GM23338 (cell line): ENCODE results near the gene DOCK3. TPM values are rescaled to one million over a fixed set of nuclear protein-coding genes. Genes with fewer than 3 reads are reported as not detected.

Experiments used
- ATAC-seq: fragments of 200-7000 bp; cut with Tn5 transposase; 3 replicates; pipeline ENCODE4 v1.9.1; 2020
- DNase-seq: peaks from one replicate; pipeline ENCODE4 v3.0.0-alpha.2; 2015; ENCODE audit warnings: low spot score
- H2AFZ ChIP-seq: fragments of 200-600 bp; sonication (generic); 2 replicates; pipeline ENCODE4 v1.8.0; 2016; ENCODE audit warnings: antibody characterized with exemption, mild to moderate bottlenecking, moderate library complexity
- H3F3A ChIP-seq: fragments of 200-600 bp; sonication (generic); replicated peaks from 2 replicates; pipeline ENCODE4 v1.8.0; 2017; ENCODE audit warnings: antibody characterized with exemption, mixed run types, low read depth
- H3K27ac ChIP-seq: fragments of 200-600 bp; sonication (generic); 2 replicates; pipeline ENCODE4 v1.6.1; 2016; ENCODE audit warnings: low read depth
- H3K27me3 ChIP-seq: fragments of 200-600 bp; sonication (generic); 2 replicates; pipeline ENCODE4 v1.8.0; 2016; ENCODE audit warnings: mild to moderate bottlenecking, mixed run types, moderate library complexity; ENCODE audit not compliant: insufficient read depth
- H3K36me3 ChIP-seq: fragments of 200-600 bp; sonication (generic); 2 replicates; pipeline ENCODE4 v1.8.0; 2016; ENCODE audit warnings: mild to moderate bottlenecking; ENCODE audit not compliant: insufficient read depth
- H3K4me1 ChIP-seq: fragments of 200-600 bp; sonication (generic); 2 replicates; pipeline ENCODE4 v1.8.0; 2016; ENCODE audit warnings: mild to moderate bottlenecking, moderate library complexity; ENCODE audit not compliant: insufficient read depth
- H3K4me2 ChIP-seq: fragments of 200-600 bp; sonication (generic); 2 replicates; pipeline ENCODE4 v1.7.1; 2017; ENCODE audit warnings: mixed run types
- H3K4me3 ChIP-seq: fragments of 200-600 bp; sonication (generic); 2 replicates; pipeline ENCODE4 v1.6.1; 2016; ENCODE audit warnings: mixed run types
- H3K79me2 ChIP-seq: fragments of 200-600 bp; sonication (generic); replicated peaks from 2 replicates; pipeline ENCODE4 v1.8.0; 2017; ENCODE audit warnings: mild to moderate bottlenecking; ENCODE audit not compliant: insufficient read depth
- H3K9me2 ChIP-seq: fragments of 200-600 bp; sonication (generic); 2 replicates; pipeline ENCODE4 v1.8.0; 2017; ENCODE audit not compliant: insufficient read depth
- H4K20me1 ChIP-seq: fragments of 200-600 bp; sonication (generic); replicated peaks from 2 replicates; pipeline ENCODE4 v1.8.0; 2017; ENCODE audit warnings: mild to moderate bottlenecking; ENCODE audit not compliant: insufficient read depth
- H3K27ac Mint-ChIP-seq: 2 replicates; pipeline ENCODE4 v1.8.0; 2020; ENCODE audit warnings: inconsistent platforms, mild to moderate bottlenecking, moderate library complexity, mixed read lengths
- H3K27me3 Mint-ChIP-seq: 3 replicates; pipeline ENCODE4 v1.8.0; 2022; ENCODE audit warnings: low read depth, mild to moderate bottlenecking, moderate library complexity, mixed read lengths, inconsistent platforms; ENCODE audit not compliant: insufficient read depth, poor library complexity
- H3K36me3 Mint-ChIP-seq: 3 replicates; pipeline ENCODE4 v1.8.0; 2021; ENCODE audit warnings: low read depth, mild to moderate bottlenecking, inconsistent platforms, moderate library complexity, mixed read lengths
- H3K4me1 Mint-ChIP-seq: 3 replicates; pipeline ENCODE4 v1.8.0; 2020; ENCODE audit warnings: mild to moderate bottlenecking, inconsistent platforms, mixed read lengths
- H3K4me3 Mint-ChIP-seq: 3 replicates; pipeline ENCODE4 v1.8.0; 2021; ENCODE audit warnings: moderate library complexity, mild to moderate bottlenecking, inconsistent platforms, mixed read lengths
- H3K9me3 Mint-ChIP-seq: 3 replicates; pipeline ENCODE4 v1.8.0; 2020; ENCODE audit warnings: moderate library complexity, mild to moderate bottlenecking, inconsistent platforms, mixed read lengths
- JUNB ChIP-seq: IDR thresholded peaks from one replicate; pipeline ENCODE4 v1.6.1; 2016; ENCODE audit warnings: antibody characterized with exemption; ENCODE audit not compliant: unreplicated experiment
- NANOG ChIP-seq: IDR thresholded peaks from 2 replicates; pipeline ENCODE4 v1.6.1; 2016; ENCODE audit warnings: antibody characterized with exemption, borderline replicate concordance
- POLR2AphosphoS5 ChIP-seq: IDR thresholded peaks from 2 replicates; pipeline ENCODE4 v1.6.1; 2016; ENCODE audit warnings: antibody characterized with exemption, low read depth
- REST ChIP-seq: IDR thresholded peaks from one replicate; pipeline ENCODE4 v1.6.1; 2018; ENCODE audit warnings: antibody characterized with exemption; ENCODE audit not compliant: unreplicated experiment
- STAT1 ChIP-seq: IDR thresholded peaks from one replicate; pipeline ENCODE4 v1.6.1; 2016; ENCODE audit warnings: antibody characterized with exemption; ENCODE audit not compliant: unreplicated experiment
- ZNF331 ChIP-seq: fragments of 250-450 bp; sonication (Bioruptor Pico); IDR thresholded peaks from 2 replicates; pipeline ENCODE4 v1.5.0; 2020; ENCODE audit warnings: low read depth, mild to moderate bottlenecking, moderate library complexity
- polyA plus RNA-seq: library from polyadenylated mRNA; unstranded; fragments of >200 nt; fragmentation: Nextera tagmentation; extraction: Ambion mirVana; gene quantifications from 2 replicates; pipeline ENCODE4 v1.2.1, GENCODE V29; 2016
- total RNA-seq: library from RNA; depleted of rRNA; stranded (reverse); fragments of >200 nt; shearing (Covaris generic); gene quantifications from 2 replicates; pipeline ENCODE4 v1.2.3, GENCODE V29; 2014
- TF ChIP-seq, protein P1 (sequence below): IDR thresholded peaks from 2 replicates; pipeline ENCODE4 v1.6.1; 2016; ENCODE audit warnings: antibody characterized with exemption
- TF ChIP-seq, protein P2 (sequence below), 2 experiments: fragments of 200-600 bp in 1 of 2; sonication (generic) in 1 of 2; conservative IDR thresholded peaks; 2 replicates each; pipeline versions ENCODE4 v1.5.1 to v1.6.1; 2016 to 2017; ENCODE audit warnings: antibody characterized with exemption in 2 of 2, low read depth in 2 of 2, mild to moderate bottlenecking in 2 of 2, moderate library complexity in 1 of 2

The DOCK3 gene
- total and polyA plus RNA-seq, 2 experiments from 2014 or later: 2.4 to 5.6 TPM

DNA sequence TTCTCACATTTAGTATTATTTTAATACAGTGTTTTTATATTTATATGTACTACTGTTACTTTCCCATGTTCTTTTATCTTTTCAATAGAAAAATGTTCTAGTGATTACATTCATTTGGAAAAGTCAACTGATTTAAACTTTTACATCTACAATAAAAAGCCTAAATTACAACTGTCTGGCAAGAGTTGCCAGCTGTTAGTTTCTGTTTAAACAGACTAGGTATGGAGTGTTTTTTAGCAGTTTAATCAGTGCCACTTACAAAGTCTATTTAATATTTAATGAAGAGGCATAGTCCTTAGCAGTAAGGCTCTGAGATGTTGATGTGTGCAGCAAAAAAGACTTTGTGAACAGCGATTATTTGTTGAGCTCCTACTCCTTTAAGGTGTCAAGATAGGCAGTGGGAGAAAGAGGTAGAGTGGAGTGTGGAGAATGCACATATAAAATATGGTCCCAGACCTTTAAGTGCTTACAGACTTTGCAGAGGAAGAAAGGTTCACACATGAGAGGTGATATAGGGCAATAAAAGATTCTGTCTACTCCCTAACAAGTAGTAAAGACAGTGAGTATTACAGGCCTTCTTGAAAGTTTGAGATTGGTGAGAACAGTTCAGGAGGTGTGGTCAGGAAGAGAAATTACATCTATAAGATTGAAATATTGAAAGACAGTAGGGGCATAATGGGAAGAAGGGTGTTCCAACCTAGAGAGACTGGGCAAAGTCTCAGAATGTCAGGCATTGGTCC is 320.5 kb downstream of the DOCK3 start:
- Histone ChIP-seq H3K27ac (no peak overlapping the region), H3K9me2 (no peaks in the 10 kb centered on the region), H4K20me1 (no peaks in the 10 kb centered on the region), H3K27me3 (no peaks in the 10 kb centered on the region), H3K79me2 (no peaks in the 10 kb centered on the region), H3K36me3 (no peaks in the 10 kb centered on the region; the same call in none of the 2 replicates), H3K4me1 (peaks cover 3% of the 10 kb centered on the region; the same call in 1 of the 2 replicates), H3K4me3 (no peak overlapping the region), H3F3A (no peaks in the 10 kb centered on the region), H3K4me2 (no peak overlapping the region), H2AFZ (no peak overlapping the region)
- ATAC-seq (no peak), DNase-seq (no peak)
- Mint-ChIP-seq H3K4me3 (no peak overlapping the region), H3K4me1 (peaks cover 5% of the 10 kb centered on the region; the same call in 2 of the 3 replicates), H3K27ac (no peak overlapping the region), H3K27me3 (no peaks in the 10 kb centered on the region), H3K36me3 (no peaks in the 10 kb centered on the region), H3K9me3 (peaks cover 16% of the 10 kb centered on the region)
- TF ChIP-seq ZNF331 (CRISPR knock-in tag): no peak
- TF ChIP-seq JUNB: no peak

DNA sequence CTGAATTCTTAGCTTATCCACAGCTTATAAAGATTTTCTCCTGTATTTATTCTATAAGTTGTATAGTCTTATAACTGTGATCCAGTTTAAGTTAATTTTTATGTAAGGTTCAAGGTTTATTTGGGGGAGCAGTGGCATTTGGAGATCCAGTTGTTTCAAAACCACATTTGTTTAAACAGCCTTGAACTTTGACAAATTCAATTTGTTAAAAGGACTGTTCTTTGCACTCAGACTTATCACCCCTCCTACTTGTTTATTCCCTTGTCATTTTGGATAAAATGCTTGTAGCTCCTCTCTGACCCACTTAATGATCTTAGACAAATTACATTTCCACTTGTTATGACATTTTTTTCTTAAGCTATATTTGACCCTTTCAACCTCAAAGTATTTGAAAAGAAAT is 327.8 kb downstream of the DOCK3 start:
- no peak for DNase-seq
- H3K4me2 ChIP-seq: no peak overlapping the region
- H3F3A ChIP-seq: no peaks in the 10 kb centered on the region
- Mint-ChIP-seq H3K36me3 (no peaks in the 10 kb centered on the region), H3K4me1 (no peaks in the 10 kb centered on the region), H3K9me3 (peaks cover 4% of the 10 kb centered on the region; the same call in 2 of the 3 replicates), H3K27ac (no peak overlapping the region), H3K27me3 (no peaks in the 10 kb centered on the region), H3K4me3 (no peak overlapping the region)
- H3K79me2 ChIP-seq: no peaks in the 10 kb centered on the region
- H3K4me3 ChIP-seq: no peak overlapping the region
- TF ChIP-seq NANOG: no peak
- H3K27me3 ChIP-seq: no peaks in the 10 kb centered on the region
- H3K27ac ChIP-seq: no peak overlapping the region
- H2AFZ ChIP-seq: no peak overlapping the region
- H3K4me1 ChIP-seq: no peaks in the 10 kb centered on the region
- no peak for ATAC-seq
- no peaks in the 10 kb centered on the region for H3K9me2 ChIP-seq
- H3K36me3 ChIP-seq: no peaks in the 10 kb centered on the region
- no peaks in the 10 kb centered on the region for H4K20me1 ChIP-seq

DNA sequence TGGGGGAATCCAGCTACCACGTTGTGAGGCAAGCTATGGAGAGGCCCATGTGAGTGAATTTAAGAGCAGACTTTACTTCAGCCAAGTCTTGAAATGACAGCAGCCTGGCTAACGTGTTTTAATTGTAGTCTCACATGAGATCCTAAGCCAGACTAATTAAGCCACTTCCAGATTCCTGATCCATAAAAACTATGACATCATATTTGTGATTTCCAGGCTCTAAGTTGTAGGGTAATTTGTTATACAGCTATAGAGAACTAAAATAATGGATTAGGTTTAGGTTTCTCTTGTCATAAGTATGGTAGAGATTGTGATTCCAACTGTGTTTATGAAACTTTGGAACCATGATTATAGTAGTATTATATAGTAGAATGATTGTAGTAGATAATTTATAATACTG is 329.5 kb downstream of the DOCK3 start:
- no peaks in the 10 kb centered on the region for H4K20me1 ChIP-seq
- no peaks in the 10 kb centered on the region for H3K4me1 Mint-ChIP-seq
- H3F3A ChIP-seq: no peaks in the 10 kb centered on the region
- H3K4me3 ChIP-seq: no peak overlapping the region
- no peaks in the 10 kb centered on the region for H3K79me2 ChIP-seq
- no peaks in the 10 kb centered on the region for H3K36me3 Mint-ChIP-seq
- DNase-seq (no peak), ATAC-seq (no peak)
- H3K27ac ChIP-seq: no peak overlapping the region
- H3K4me1 ChIP-seq: no peaks in the 10 kb centered on the region
- no peak overlapping the region for H3K4me3 Mint-ChIP-seq
- H3K27ac Mint-ChIP-seq: no peak overlapping the region
- H2AFZ ChIP-seq: no peak overlapping the region
- no peak overlapping the region for H3K4me2 ChIP-seq
- H3K27me3 Mint-ChIP-seq: no peaks in the 10 kb centered on the region
- H3K36me3 ChIP-seq: no peaks in the 10 kb centered on the region
- H3K27me3 ChIP-seq: no peaks in the 10 kb centered on the region
- H3K9me3 Mint-ChIP-seq: peaks cover 9% of the 10 kb centered on the region; the same call in 2 of the 3 replicates
- no peaks in the 10 kb centered on the region for H3K9me2 ChIP-seq
- TF ChIP-seq ZNF331 (CRISPR knock-in tag) (no peak), POLR2AphosphoS5 (no peak), STAT1 (no peak), JUNB (no peak), REST (no peak)
- TF ChIP-seq, protein P1, sequence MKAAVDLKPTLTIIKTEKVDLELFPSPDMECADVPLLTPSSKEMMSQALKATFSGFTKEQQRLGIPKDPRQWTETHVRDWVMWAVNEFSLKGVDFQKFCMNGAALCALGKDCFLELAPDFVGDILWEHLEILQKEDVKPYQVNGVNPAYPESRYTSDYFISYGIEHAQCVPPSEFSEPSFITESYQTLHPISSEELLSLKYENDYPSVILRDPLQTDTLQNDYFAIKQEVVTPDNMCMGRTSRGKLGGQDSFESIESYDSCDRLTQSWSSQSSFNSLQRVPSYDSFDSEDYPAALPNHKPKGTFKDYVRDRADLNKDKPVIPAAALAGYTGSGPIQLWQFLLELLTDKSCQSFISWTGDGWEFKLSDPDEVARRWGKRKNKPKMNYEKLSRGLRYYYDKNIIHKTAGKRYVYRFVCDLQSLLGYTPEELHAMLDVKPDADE: no peak
- TF ChIP-seq, protein P2, sequence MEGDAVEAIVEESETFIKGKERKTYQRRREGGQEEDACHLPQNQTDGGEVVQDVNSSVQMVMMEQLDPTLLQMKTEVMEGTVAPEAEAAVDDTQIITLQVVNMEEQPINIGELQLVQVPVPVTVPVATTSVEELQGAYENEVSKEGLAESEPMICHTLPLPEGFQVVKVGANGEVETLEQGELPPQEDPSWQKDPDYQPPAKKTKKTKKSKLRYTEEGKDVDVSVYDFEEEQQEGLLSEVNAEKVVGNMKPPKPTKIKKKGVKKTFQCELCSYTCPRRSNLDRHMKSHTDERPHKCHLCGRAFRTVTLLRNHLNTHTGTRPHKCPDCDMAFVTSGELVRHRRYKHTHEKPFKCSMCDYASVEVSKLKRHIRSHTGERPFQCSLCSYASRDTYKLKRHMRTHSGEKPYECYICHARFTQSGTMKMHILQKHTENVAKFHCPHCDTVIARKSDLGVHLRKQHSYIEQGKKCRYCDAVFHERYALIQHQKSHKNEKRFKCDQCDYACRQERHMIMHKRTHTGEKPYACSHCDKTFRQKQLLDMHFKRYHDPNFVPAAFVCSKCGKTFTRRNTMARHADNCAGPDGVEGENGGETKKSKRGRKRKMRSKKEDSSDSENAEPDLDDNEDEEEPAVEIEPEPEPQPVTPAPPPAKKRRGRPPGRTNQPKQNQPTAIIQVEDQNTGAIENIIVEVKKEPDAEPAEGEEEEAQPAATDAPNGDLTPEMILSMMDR (conservative IDR thresholded peaks at IDR 0.05; ENCODE audit: low read depth in 2 of 2): no peak
